HUES6 (cell line): Measurements from ENCODE around the gene SERPINA7.
"Not testable (repeated sequence)": the region's sequence is repeated elsewhere in the genome, so short reads cannot be mapped to it uniquely, and the experiment has no call there.

Experiments
- H3K27ac ChIP-seq: 2 replicates; pipeline ENCODE4 v1.7.0; 2013; ENCODE audit warnings: low read depth, mild to moderate bottlenecking, low read length, inconsistent platforms
- H3K27me3 ChIP-seq: 2 replicates; pipeline ENCODE4 v1.6.1; 2013; ENCODE audit warnings: low read length; ENCODE audit not compliant: control insufficient read depth, insufficient read depth
- H3K36me3 ChIP-seq: 2 replicates; pipeline ENCODE4 v1.6.1; 2013; ENCODE audit warnings: low read length; ENCODE audit not compliant: control insufficient read depth, insufficient read depth
- H3K4me1 ChIP-seq: 2 replicates; pipeline ENCODE4 v1.6.1; 2013; ENCODE audit warnings: low read length; ENCODE audit not compliant: control insufficient read depth, insufficient read depth
- H3K4me3 ChIP-seq: 2 replicates; pipeline ENCODE4 v1.5.1; 2013; ENCODE audit warnings: low read depth, low read length
- H3K9ac ChIP-seq: one replicate; pipeline ENCODE4 v1.6.1; 2013; ENCODE audit warnings: mild to moderate bottlenecking, low read length
- H3K9me3 ChIP-seq: 2 replicates; pipeline ENCODE4 v1.6.1; 2013; ENCODE audit warnings: low read depth, low read length; ENCODE audit not compliant: control insufficient read depth, insufficient read depth

Gene SERPINA7

DNA sequence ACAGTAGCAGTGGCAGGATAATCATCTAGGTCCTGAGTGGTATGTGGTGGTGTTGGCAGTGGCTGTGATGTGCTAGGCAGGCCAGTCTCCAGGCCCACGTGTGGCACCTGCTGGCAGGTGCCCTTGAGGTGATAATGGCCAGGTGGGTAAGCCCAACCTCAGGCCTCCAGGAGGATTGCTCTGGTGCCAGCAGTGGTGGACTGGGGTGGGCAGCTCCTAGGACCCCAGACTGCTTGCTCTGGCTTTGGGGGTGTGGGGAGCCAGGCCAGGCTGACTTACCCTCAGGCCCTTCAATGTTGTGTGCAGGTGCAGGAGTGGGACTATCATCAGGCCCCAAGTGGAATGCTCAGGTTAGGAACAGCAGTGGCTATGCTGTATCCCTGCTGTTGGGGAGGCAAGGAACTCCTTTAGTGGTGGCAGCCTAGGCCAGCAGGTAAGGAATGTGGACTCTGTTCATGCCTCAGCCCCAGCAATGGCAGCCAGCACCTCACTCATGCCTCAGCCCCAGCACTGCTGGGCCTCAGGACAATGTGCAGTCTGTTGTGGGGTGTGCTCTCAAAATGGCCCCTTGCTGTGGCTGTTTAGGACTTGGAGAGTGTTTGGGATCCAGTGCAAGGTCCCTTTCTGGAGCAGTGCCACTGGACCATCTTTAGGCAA, 24.3 kb downstream of the SERPINA7 start:
- peaks cover 16% of the 10 kb centered on the region for H3K9me3 ChIP-seq
- no peak overlapping the region for H3K27ac ChIP-seq
- no peaks in the 10 kb centered on the region for H3K4me1 ChIP-seq
- no peak overlapping the region for H3K4me3 ChIP-seq
- H3K9ac ChIP-seq = no peak overlapping the region
- H3K36me3 ChIP-seq = no peaks in the 10 kb centered on the region
- H3K27me3 ChIP-seq = no peaks in the 10 kb centered on the region

- Histone ChIP-seq H3K27ac (no peak overlapping the region), H3K36me3 (no peaks in the 10 kb centered on the region), H3K27me3 (peaks cover 3% of the 10 kb centered on the region; the same call in 1 of the 2 replicates), H3K4me3 (no peak overlapping the region), H3K9ac (no peak overlapping the region), H3K9me3 (peaks cover 16% of the 10 kb centered on the region), H3K4me1 (no peaks in the 10 kb centered on the region)
Measured at GRCh38 chrX:106009145-106009544, 29.4 kb downstream of the SERPINA7 start.

- Histone ChIP-seq H3K4me1 (no peaks in the 10 kb centered on the region), H3K9ac (no peak overlapping the region), H3K36me3 (no peaks in the 10 kb centered on the region), H3K27ac (no peak overlapping the region), H3K4me3 (no peak overlapping the region), H3K27me3 (peaks cover 3% of the 10 kb centered on the region; the same call in 1 of the 2 replicates), H3K9me3 (peaks cover 8% of the 10 kb centered on the region)
Measured at GRCh38 chrX:106007815-106008214, 30.7 kb downstream of the SERPINA7 start.

GRCh38 chrX:106005684-106006083, 32.8 kb downstream of the SERPINA7 start:
- Histone ChIP-seq H3K4me3 (no peak overlapping the region), H3K27me3 (peaks cover 3% of the 10 kb centered on the region; the same call in 1 of the 2 replicates), H3K9ac (no peak overlapping the region), H3K4me1 (no peaks in the 10 kb centered on the region), H3K36me3 (no peaks in the 10 kb centered on the region), H3K9me3 (no peaks in the 10 kb centered on the region), H3K27ac (no peak overlapping the region)

DNA sequence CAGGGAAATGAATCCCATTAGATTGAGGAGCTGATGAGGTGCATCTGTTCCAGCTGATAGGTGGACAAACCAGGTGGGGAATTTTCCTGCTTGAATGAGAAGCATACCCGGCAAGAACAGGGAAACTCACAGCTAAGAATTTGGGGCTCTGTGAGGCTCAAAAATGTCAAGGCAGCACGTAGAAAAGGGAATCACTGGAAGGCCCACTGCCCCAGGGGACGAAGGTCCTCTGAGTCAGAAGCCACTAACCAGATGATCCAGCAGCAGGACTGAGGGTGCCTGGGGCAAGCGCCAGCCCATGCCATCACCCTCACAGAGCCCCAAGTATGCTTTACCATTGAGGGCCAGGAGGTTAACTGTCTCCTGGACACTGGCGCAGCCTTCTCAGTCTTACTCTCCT, 37.9 kb downstream of the SERPINA7 start:
- not testable (repeated sequence) for H3K27me3 ChIP-seq, H3K36me3 ChIP-seq, H3K9ac ChIP-seq, H3K9me3 ChIP-seq, H3K4me3 ChIP-seq, H3K4me1 ChIP-seq, H3K27ac ChIP-seq

- Histone ChIP-seq H3K4me3 (no peak overlapping the region), H3K4me1 (no peaks in the 10 kb centered on the region), H3K9me3 (no peaks in the 10 kb centered on the region), H3K9ac (no peak overlapping the region), H3K27me3 (no peaks in the 10 kb centered on the region; the same call in 1 of the 2 replicates), H3K36me3 (no peaks in the 10 kb centered on the region), H3K27ac (no peak overlapping the region)
Measured at GRCh38 chrX:106000203-106000602, 38.3 kb downstream of the SERPINA7 start.

GRCh38 chrX:105999294-105999693, 39.2 kb downstream of the SERPINA7 start:
- peaks cover 3% of the 10 kb centered on the region; the same call in 1 of the 2 replicates for H3K27me3 ChIP-seq

DNA sequence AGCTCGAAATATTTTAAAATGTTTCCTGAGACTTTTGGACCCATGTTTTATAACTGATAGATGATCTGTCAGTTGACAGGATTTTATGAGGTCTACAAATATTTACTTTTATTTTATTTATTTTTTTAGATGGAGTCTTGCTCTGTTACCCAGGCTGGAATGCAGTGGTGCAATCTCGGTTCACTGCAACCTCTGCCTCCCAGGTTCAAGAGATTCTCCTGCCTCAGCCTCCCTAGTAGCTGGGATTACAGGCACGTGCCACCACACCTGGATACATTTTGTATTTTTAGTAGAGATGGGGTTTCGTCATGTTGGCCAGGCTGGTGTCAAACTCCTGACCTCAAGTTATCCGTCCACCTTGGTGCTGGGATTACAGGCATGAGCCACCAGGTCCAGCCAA, 50.0 kb downstream of the SERPINA7 start:
- H3K27ac ChIP-seq, H3K4me3 ChIP-seq, H3K9ac ChIP-seq, H3K27me3 ChIP-seq, H3K9me3 ChIP-seq, H3K36me3 ChIP-seq, H3K4me1 ChIP-seq: not testable (repeated sequence)

More at GRCh38 chrX:105999294-105999693, 39.2 kb downstream of the SERPINA7 start:
- Histone ChIP-seq H3K9me3 (no peaks in the 10 kb centered on the region), H3K4me1 (no peaks in the 10 kb centered on the region), H3K36me3 (no peaks in the 10 kb centered on the region), H3K4me3 (no peak overlapping the region), H3K27ac (no peak overlapping the region), H3K9ac (no peak overlapping the region)
